GM23248 (cell line): ENCODE data around the gene GSTT2B.

Source experiments
- EZH2 ChIP-seq: fragments of 200-600 bp; sonication (generic); IDR thresholded peaks from 2 replicates; pipeline ENCODE4 v1.6.1; 2018; ENCODE audit warnings: antibody characterized with exemption, mild to moderate bottlenecking; ENCODE audit not compliant: insufficient read depth, poor library complexity, severe bottlenecking
- EZH2phosphoT487 ChIP-seq: fragments of 200-600 bp; sonication (generic); IDR thresholded peaks from 2 replicates; pipeline ENCODE4 v1.6.1; 2018; ENCODE audit warnings: antibody characterized with exemption, moderate library complexity, mild to moderate bottlenecking, low read depth; ENCODE audit not compliant: insufficient read depth

GRCh38 chr22:24009227-24010017, 48.4 kb upstream of the GSTT2B start:
- TF ChIP-seq EZH2 (no peak), EZH2phosphoT487 (no peak)
